Heart left ventricle (tissue), 13 donors: Measurements from ENCODE around the gene LRPAP1.
"Not testable (repeated sequence)": the region's sequence is repeated elsewhere in the genome, so short reads cannot be mapped to it uniquely, and the experiment has no call there.

Experiments
- POLR2A ChIP-seq, 2 donors: fragments of 450-650 bp; IDR thresholded peaks; one replicate each; pipeline ENCODE4 v1.6.1; 2017; ENCODE audit warnings: antibody characterized with exemption in 2 of 2, mild to moderate bottlenecking in 2 of 2, moderate library complexity in 2 of 2
- TF ChIP-seq, protein P1 (sequence below), 12 donors: fragments of 200-600 bp; sonication (generic) in 4 of 12; IDR thresholded peaks; one replicate each; pipeline versions ENCODE4 v1.5.0 to v1.8.0; 2018 to 2022; ENCODE audit warnings: antibody characterized with exemption in 12 of 12, mild to moderate bottlenecking in 5 of 12
- donor health status: ischemic (EF 13 %, LVEDD 7.1; RV severe dilation, severe dysfunction).
- donor health status: DM: no; HTN: yes; CAD: no.
- donor health status: DM: no; HTN: no; CAD: no.
- donor health status: ischemic (EF 25% LVEDD 6.9; RV normal size, moderate dysfunction).
- donor health status: ischemic (EF 25% LVEDD 5.7; RV mildly dilated, moderate dysfunction).
- donor health status: ischemic (EF 35%, LVEDD 5.7; RV mildly dilated, moderate dysfunction).
- donor health status: nonischemic (EF 11% LVEDD 7.7; RV severe dilation, severe dysfunction).
- donor health status: DM: yes; HTN: yes; CAD: no.
- donor health status: PGD.
- donor health status: ischemic (EF 29% LVEDD 5.4; RV normal size, mild dysfunction).
- donor health status: nonischemic (EF 23%, LVEDD 6.1; RV moderate dilation, normal function).

DNA sequence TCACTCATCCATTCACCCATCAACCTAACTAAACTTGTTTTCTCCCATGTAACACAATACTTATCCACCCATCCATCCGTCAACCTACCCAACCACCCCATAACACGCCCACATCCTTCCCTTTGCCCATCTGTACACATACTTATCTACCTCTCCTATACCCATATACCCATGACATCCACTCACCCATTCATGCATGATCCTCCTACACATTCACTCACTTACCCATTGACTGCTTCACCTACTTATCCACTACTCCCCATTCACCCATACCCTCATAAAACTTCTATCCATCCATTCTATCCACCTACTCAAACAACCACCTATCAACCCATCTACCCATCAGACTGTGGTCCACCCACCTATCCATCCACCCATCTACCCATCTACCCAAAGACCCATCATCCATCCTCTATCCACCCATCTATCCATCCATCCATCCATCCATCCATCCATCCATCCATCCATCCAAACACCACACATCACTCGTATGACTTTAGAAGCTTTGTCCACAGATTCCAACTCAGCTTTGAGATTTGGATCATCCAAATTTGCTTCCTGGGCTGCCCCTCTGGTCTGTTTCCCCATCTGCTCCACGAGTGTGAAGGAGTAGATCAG, 46.4 kb upstream of the LRPAP1 start:
- TF ChIP-seq, protein P1, sequence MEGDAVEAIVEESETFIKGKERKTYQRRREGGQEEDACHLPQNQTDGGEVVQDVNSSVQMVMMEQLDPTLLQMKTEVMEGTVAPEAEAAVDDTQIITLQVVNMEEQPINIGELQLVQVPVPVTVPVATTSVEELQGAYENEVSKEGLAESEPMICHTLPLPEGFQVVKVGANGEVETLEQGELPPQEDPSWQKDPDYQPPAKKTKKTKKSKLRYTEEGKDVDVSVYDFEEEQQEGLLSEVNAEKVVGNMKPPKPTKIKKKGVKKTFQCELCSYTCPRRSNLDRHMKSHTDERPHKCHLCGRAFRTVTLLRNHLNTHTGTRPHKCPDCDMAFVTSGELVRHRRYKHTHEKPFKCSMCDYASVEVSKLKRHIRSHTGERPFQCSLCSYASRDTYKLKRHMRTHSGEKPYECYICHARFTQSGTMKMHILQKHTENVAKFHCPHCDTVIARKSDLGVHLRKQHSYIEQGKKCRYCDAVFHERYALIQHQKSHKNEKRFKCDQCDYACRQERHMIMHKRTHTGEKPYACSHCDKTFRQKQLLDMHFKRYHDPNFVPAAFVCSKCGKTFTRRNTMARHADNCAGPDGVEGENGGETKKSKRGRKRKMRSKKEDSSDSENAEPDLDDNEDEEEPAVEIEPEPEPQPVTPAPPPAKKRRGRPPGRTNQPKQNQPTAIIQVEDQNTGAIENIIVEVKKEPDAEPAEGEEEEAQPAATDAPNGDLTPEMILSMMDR (IDR thresholded peaks at IDR 0.05) = not testable (repeated sequence)
- TF ChIP-seq POLR2A (IDR thresholded peaks at IDR 0.05) = not testable (repeated sequence)
